GM18519 (cell line): ENCODE data around the gene NEK3.
"Not testable (repeated sequence)": the region's sequence is repeated elsewhere in the genome, so short reads cannot be mapped to it uniquely, and the experiment has no call there.

Experiments used
- ATAC-seq: cut with Tn5 transposase; IDR thresholded peaks from one replicate; pipeline ENCODE4 v1.9.1; 2021; ENCODE audit warnings: mild to moderate bottlenecking, moderate library complexity; ENCODE audit not compliant: unreplicated experiment, low FRiP score

Gene NEK3

DNA sequence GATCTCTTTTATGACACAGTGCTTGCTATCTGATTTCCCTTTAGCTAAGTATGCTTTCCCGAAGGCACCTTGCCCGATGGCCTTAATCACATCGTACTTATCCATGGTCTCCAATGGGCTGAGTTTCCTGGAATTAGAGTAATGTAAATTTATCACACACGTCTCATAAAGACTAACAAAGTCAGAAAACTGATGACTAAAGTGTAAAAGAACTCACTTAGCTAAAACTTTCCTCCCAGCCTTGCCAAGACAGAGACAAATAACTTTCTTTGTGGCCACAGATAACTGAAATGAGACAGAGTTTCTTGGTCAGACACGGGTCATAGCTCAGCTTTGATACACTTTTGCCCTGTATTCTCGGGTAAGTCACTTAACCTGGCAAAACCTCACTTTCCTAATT lies 32.0 kb downstream of the NEK3 start:
- ATAC-seq = peak; percentile 28

- no peak for ATAC-seq
Measured at GRCh38 chr13:52125547-52125946, 33.9 kb downstream of the NEK3 start.

GRCh38 chr13:52118595-52118994 lies 40.8 kb downstream of the NEK3 start:
- no peak for ATAC-seq

GRCh38 chr13:52118095-52118494 lies 41.3 kb downstream of the NEK3 start:
- ATAC-seq = no peak

- ATAC-seq = no peak
Measured at GRCh38 chr13:52112591-52112990, 46.8 kb downstream of the NEK3 start.

- no peak for ATAC-seq
Measured at GRCh38 chr13:52109116-52109670, 50.2 kb downstream of the NEK3 start.

DNA sequence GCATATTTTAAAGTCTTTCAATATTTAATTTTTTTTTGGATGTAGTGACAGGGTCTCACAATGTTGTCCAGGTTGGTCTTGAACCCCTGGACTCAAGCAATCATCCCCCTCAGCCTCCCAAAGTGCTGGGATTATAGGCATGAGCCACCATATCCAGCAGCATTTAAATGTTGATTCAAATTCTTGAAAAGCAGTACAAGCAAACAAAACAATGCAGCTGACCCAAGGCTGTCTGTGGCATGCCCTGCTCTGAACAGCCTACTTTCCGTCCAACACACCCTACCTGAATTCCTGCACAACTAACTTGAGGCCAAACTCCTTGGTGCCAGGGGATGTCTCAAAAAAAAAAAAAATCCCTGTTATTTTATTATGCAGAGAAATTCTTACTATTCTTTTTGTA lies 53.6 kb downstream of the NEK3 start:
- no peak for ATAC-seq

GRCh38 chr13:52104624-52105023 lies 54.8 kb downstream of the NEK3 start:
- ATAC-seq = no peak

- no peak for ATAC-seq
Measured at GRCh38 chr13:52103386-52103785, 56.0 kb downstream of the NEK3 start.

- ATAC-seq = not testable (repeated sequence)
Measured at GRCh38 chr13:52102423-52102822, 57.0 kb downstream of the NEK3 start.

- ATAC-seq = no peak
Measured at GRCh38 chr13:52097197-52097596, 62.2 kb downstream of the NEK3 start.

- ATAC-seq = no peak
Measured at GRCh38 chr13:52096748-52097147, 62.6 kb downstream of the NEK3 start.

- no peak for ATAC-seq
Measured at GRCh38 chr13:52096062-52096461, 63.3 kb downstream of the NEK3 start.

DNA sequence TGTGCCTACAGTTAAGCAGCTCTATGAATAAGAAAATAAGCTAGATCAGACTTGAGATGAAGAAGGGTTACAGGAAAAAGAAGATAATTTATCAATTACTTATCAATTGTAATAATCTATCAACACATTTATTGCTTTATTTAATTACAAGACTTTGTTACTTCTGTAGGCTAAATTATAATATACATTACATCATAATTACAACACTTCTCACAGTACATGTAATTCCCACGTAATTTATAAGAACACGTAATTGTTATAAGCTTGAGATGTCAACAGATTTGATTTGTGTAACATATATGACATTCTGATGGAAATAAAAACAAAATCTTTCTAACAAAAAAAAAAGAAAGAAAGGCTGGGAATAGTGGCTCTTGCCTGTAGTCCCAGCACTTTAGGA lies 67.3 kb downstream of the NEK3 start:
- ATAC-seq = no peak

DNA sequence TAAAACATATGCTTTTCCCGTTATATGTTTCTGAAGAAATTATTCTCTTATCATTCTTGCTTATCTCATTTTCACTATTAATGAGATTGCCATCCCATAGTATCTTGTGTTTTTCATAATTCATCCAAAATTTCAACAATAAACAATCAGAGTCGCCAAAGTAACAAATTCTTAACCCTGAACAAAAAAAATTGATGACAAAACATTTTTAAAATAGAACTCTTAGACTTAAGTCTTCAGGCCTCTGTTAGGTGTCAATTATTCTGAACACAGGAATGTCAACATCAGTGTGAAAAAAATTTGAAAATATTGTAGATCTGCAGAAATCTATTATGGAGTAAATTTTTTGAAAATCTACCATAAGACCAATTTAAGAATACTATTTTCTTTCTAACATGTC lies 67.9 kb downstream of the NEK3 start:
- no peak for ATAC-seq

GRCh38 chr13:52085421-52085820 lies 74.0 kb downstream of the NEK3 start:
- no peak for ATAC-seq

- ATAC-seq = not testable (repeated sequence)
Measured at GRCh38 chr13:52084981-52085380, 74.4 kb downstream of the NEK3 start.
